HG03103 (cell line): ENCODE results near the gene IPO4.

Experiments
- ATAC-seq: cut with Tn5 transposase; IDR thresholded peaks from one replicate; pipeline ENCODE4 v1.9.1; 2021; ENCODE audit warnings: low read depth; ENCODE audit not compliant: unreplicated experiment

IPO4 gene

GRCh38 chr14:24135834-24136683 is 52.6 kb downstream of the IPO4 start, which contains the start of gene PSME1:
Gene PSME1 (plus strand): TSS chr14:24136194. CDS start chr14:24136263, 69 bp downstream.
- peak; percentile 86 for ATAC-seq

- no peak for ATAC-seq
These were observed 53.1 kb downstream of the IPO4 start for GRCh38 chr14:24135584-24135833.

- no peak for ATAC-seq
These were observed 54.9 kb downstream of the IPO4 start for GRCh38 chr14:24133735-24134134.

- no peak for ATAC-seq
These were observed 55.6 kb downstream of the IPO4 start for GRCh38 chr14:24132976-24133375.

GRCh38 chr14:24132061-24132685 is 56.4 kb downstream of the IPO4 start:
- ATAC-seq, result no peak

- no peak for ATAC-seq
These were observed 57.1 kb downstream of the IPO4 start for GRCh38 chr14:24131549-24131966.

GRCh38 chr14:24130717-24131548 is 57.7 kb downstream of the IPO4 start:
- ATAC-seq, result no peak

GRCh38 chr14:24130380-24130716 is 58.3 kb downstream of the IPO4 start, which contains the start of gene FITM1:
Gene FITM1 (plus strand): TSS chr14:24130659. CDS start chr14:24131564, 905 bp downstream.
- no peak for ATAC-seq
